ENCODE data around the gene KCND2. TPM values are rescaled to one million over a fixed set of nuclear protein-coding genes. Genes with fewer than 3 reads are reported as not detected.

Gene KCND2
- total and polyA plus RNA-seq, 2 donors from 2014 or later: 0.19 TPM; not detected in 1

- no peaks in the 10 kb centered on the region for H3K9me3 ChIP-seq (ENCODE audit: control insufficient read depth in 2 of 3, insufficient read depth in 1 of 3, low read length in 3 of 3)
- H3K4me1 ChIP-seq (ENCODE audit: control insufficient read depth in 2 of 3, insufficient read depth in 2 of 3, low read depth in 1 of 3, low read length in 3 of 3): no peaks in the 10 kb centered on the region
- no peak for TF ChIP-seq CTCF (IDR thresholded peaks at IDR 0.05; ENCODE audit: borderline replicate concordance, extremely low read depth, insufficient read depth)
- H3K9ac ChIP-seq (ENCODE audit: low read length in 3 of 3): no peak overlapping the region
- no peak overlapping the region for H3K4me3 ChIP-seq (ENCODE audit: low read length in 3 of 3)
- H3K27ac ChIP-seq (ENCODE audit: low read depth in 2 of 2, low read length in 2 of 2): no peak overlapping the region
- no peak for FAIRE-seq
- intact Hi-C loops (cut with DNase I): no loop called here
- no peak for DNase-seq
- H3K36me3 ChIP-seq (ENCODE audit: control insufficient read depth in 2 of 3, insufficient read depth in 3 of 3, low read length in 3 of 3): no peaks in the 10 kb centered on the region
- no peaks in the 10 kb centered on the region for H3K27me3 ChIP-seq (ENCODE audit: control insufficient read depth, insufficient read depth, low read length)
These were observed 465.8 kb downstream of the KCND2 start for GRCh38 chr7:120738816-120739215.

GRCh38 chr7:120740348-120740747 lies 467.4 kb downstream of the KCND2 start:
- H3K27ac ChIP-seq (ENCODE audit: low read depth in 2 of 2, low read length in 2 of 2): no peak overlapping the region
- no peaks in the 10 kb centered on the region for H3K36me3 ChIP-seq (ENCODE audit: control insufficient read depth in 2 of 3, insufficient read depth in 3 of 3, low read length in 3 of 3)
- FAIRE-seq (no peak), DNase-seq (peak in 1 of 5 donors; percentile 40)
- intact Hi-C loops (cut with DNase I): no loop called here
- H3K4me1 ChIP-seq (ENCODE audit: control insufficient read depth in 2 of 3, insufficient read depth in 2 of 3, low read depth in 1 of 3, low read length in 3 of 3): no peaks in the 10 kb centered on the region
- H3K9ac ChIP-seq (ENCODE audit: low read length in 3 of 3): no peak overlapping the region
- H3K4me3 ChIP-seq (ENCODE audit: low read length in 3 of 3): peak overlapping the region in 2 of 3 donors; percentile 8 to 49
- TF ChIP-seq CTCF (IDR thresholded peaks at IDR 0.05; ENCODE audit: borderline replicate concordance, extremely low read depth, insufficient read depth): no peak
- no peaks in the 10 kb centered on the region for H3K9me3 ChIP-seq (ENCODE audit: control insufficient read depth in 2 of 3, insufficient read depth in 1 of 3, low read length in 3 of 3)
- H3K27me3 ChIP-seq (ENCODE audit: control insufficient read depth, insufficient read depth, low read length): no peaks in the 10 kb centered on the region

- intact Hi-C loops (cut with DNase I): no loop called here
- FAIRE-seq: no peak
- Histone ChIP-seq H3K27me3 (ENCODE audit: control insufficient read depth, insufficient read depth, low read length) (no peaks in the 10 kb centered on the region), H3K4me1 (ENCODE audit: control insufficient read depth in 2 of 3, insufficient read depth in 2 of 3, low read depth in 1 of 3, low read length in 3 of 3) (no peaks in the 10 kb centered on the region), H3K27ac (ENCODE audit: low read depth in 2 of 2, low read length in 2 of 2) (no peak overlapping the region), H3K9me3 (ENCODE audit: control insufficient read depth in 2 of 3, insufficient read depth in 1 of 3, low read length in 3 of 3) (no peaks in the 10 kb centered on the region), H3K4me3 (ENCODE audit: low read length in 3 of 3) (no peak overlapping the region), H3K36me3 (ENCODE audit: control insufficient read depth in 2 of 3, insufficient read depth in 3 of 3, low read length in 3 of 3) (no peaks in the 10 kb centered on the region), H3K9ac (ENCODE audit: low read length in 3 of 3) (no peak overlapping the region)
- DNase-seq: no peak
- TF ChIP-seq CTCF (IDR thresholded peaks at IDR 0.05; ENCODE audit: borderline replicate concordance, extremely low read depth, insufficient read depth): no peak
These were observed 468.5 kb downstream of the KCND2 start for GRCh38 chr7:120741371-120742042.

- Histone ChIP-seq H3K4me1 (ENCODE audit: control insufficient read depth in 2 of 3, insufficient read depth in 2 of 3, low read depth in 1 of 3, low read length in 3 of 3) (no peaks in the 10 kb centered on the region), H3K27ac (ENCODE audit: low read depth in 2 of 2, low read length in 2 of 2) (no peak overlapping the region), H3K27me3 (ENCODE audit: control insufficient read depth, insufficient read depth, low read length) (no peaks in the 10 kb centered on the region), H3K36me3 (ENCODE audit: control insufficient read depth in 2 of 3, insufficient read depth in 3 of 3, low read length in 3 of 3) (no peaks in the 10 kb centered on the region), H3K9me3 (ENCODE audit: control insufficient read depth in 2 of 3, insufficient read depth in 1 of 3, low read length in 3 of 3) (no peaks in the 10 kb centered on the region), H3K4me3 (ENCODE audit: low read length in 3 of 3) (no peak overlapping the region), H3K9ac (ENCODE audit: low read length in 3 of 3) (no peak overlapping the region)
- no peak for FAIRE-seq
- TF ChIP-seq CTCF (IDR thresholded peaks at IDR 0.05; ENCODE audit: borderline replicate concordance, extremely low read depth, insufficient read depth): no peak
- peak in 3 of 5 donors; percentile 21 to 37 (median 36) for DNase-seq
- intact Hi-C loops (cut with DNase I): no loop called here
These were observed 469.4 kb downstream of the KCND2 start for GRCh38 chr7:120742372-120742771.
